ENCODE measurements around the gene SP7. TPM values are rescaled to one million over a fixed set of nuclear protein-coding genes. Genes with fewer than 3 reads are reported as not detected.

Gene SP7
- total and polyA plus RNA-seq, 9 of the 15 experiments (the other 6 are each of a cell fraction or from before 2014, with no cell fraction given): 0.04 TPM; not detected in 8

DNA sequence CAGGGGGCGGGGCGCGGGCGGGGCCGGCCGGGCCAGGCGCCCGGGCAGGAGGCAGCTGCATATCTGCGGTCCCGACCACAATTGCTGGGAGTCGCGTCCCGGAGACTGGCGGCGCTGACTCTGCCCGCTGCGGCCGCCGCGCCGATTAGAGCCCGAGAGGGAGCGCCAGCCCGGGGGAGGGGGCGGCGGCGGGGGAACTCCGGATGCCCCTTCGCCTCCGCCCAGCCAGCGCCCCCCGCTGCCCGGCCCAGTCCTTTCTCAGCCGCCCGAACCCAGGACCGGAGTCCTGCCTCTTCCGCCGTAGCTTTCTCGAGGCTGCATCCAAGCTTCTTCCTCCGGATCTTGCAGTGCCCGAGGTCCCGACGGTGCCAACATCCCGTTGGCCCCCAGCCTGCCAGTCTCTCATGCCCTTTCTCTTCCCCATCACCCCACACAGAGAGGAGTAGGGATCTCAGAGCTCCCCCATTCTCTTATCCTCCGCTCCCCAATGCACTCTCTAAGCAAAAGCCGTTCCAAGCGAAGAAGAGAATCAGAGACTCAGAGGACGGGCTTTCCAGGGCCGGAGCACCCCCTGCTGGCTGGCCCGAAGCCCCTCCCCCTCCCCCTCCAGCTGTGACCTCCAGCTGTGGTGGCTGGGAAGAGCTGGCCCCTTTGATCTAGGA, 8.8 kb upstream of the SP7 start (continued):
- TF ChIP-seq TFAP4 (CRISPR knock-in tag; IDR thresholded peaks at IDR 0.05; ENCODE audit: borderline replicate concordance) (peak; percentile 99), PURB (CRISPR knock-in tag; IDR thresholded peaks at IDR 0.05; ENCODE audit: low read depth) (no peak), CTCF (IDR thresholded peaks at IDR 0.05 in 2 of 3, conservative IDR thresholded peaks at IDR 0.05 in 1 of 3; ENCODE audit: insufficient read depth in 2 of 3, low read depth in 1 of 3, low read length in 3 of 3) (peak; percentile 84 to 88 (median 87)), SUPT5H (IDR thresholded peaks at IDR 0.05) (no peak), ZNF449 (CRISPR knock-in tag; IDR thresholded peaks at IDR 0.05) (no peak), DNMT1 (IDR thresholded peaks at IDR 0.05) (no peak), POLR3A (IDR thresholded peaks at IDR 0.05; ENCODE audit: borderline replicate concordance, extremely low read depth, insufficient read depth, insufficient read length) (no peak), BRD9 (IDR thresholded peaks at IDR 0.05; ENCODE audit: low read depth, partially characterized antibody) (peak; percentile 73), ZNF592 (IDR thresholded peaks at IDR 0.05) (no peak), ELF2 (CRISPR knock-in tag; IDR thresholded peaks at IDR 0.05) (no peak), ZNF778 (CRISPR knock-in tag; IDR thresholded peaks at IDR 0.05) (no peak), CSDE1 (IDR thresholded peaks at IDR 0.05) (no peak), SMARCA4 (IDR thresholded peaks at IDR 0.05) (0 out of 2 replicates have a peak, but pooled peaks have one; percentile 13), NFATC3 (IDR thresholded peaks at IDR 0.05) (no peak), PRPF4 (IDR thresholded peaks at IDR 0.05; ENCODE audit: insufficient read depth, low read depth, low read length, poor library complexity, severe bottlenecking) (no peak), BCOR (IDR thresholded peaks at IDR 0.05) (peak; percentile 77)
- TF ChIP-seq, protein P1, sequence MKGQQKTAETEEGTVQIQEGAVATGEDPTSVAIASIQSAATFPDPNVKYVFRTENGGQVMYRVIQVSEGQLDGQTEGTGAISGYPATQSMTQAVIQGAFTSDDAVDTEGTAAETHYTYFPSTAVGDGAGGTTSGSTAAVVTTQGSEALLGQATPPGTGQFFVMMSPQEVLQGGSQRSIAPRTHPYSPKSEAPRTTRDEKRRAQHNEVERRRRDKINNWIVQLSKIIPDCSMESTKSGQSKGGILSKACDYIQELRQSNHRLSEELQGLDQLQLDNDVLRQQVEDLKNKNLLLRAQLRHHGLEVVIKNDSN (CRISPR knock-in tag; IDR thresholded peaks at IDR 0.05): no peak
- TF ChIP-seq, protein P2, sequence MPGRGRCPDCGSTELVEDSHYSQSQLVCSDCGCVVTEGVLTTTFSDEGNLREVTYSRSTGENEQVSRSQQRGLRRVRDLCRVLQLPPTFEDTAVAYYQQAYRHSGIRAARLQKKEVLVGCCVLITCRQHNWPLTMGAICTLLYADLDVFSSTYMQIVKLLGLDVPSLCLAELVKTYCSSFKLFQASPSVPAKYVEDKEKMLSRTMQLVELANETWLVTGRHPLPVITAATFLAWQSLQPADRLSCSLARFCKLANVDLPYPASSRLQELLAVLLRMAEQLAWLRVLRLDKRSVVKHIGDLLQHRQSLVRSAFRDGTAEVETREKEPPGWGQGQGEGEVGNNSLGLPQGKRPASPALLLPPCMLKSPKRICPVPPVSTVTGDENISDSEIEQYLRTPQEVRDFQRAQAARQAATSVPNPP (IDR thresholded peaks at IDR 0.05; ENCODE audit: borderline replicate concordance, insufficient read depth, insufficient read length): no peak

Measured in K562 (cell line).